RPMI8226 (cell line): ENCODE results near the gene RIC8A.
"Not testable (repeated sequence)": the region's sequence is repeated elsewhere in the genome, so short reads cannot be mapped to it uniquely, and the experiment has no call there.

Experiments used
- DNase-seq: peaks from one replicate; pipeline ENCODE4 v3.0.0-alpha.2; 2015

Gene RIC8A

GRCh38 chr11:207208-207862 lies at the start of gene RIC8A, which contains the start of gene BET1L:
Gene RIC8A (plus strand): TSS chr11:207708. CDS start chr11:208855, 1,147 bp downstream.
Gene BET1L (minus strand): TSS chr11:207399. CDS start chr11:207321, 78 bp downstream.
- DNase-seq: peak; percentile 95

DNA sequence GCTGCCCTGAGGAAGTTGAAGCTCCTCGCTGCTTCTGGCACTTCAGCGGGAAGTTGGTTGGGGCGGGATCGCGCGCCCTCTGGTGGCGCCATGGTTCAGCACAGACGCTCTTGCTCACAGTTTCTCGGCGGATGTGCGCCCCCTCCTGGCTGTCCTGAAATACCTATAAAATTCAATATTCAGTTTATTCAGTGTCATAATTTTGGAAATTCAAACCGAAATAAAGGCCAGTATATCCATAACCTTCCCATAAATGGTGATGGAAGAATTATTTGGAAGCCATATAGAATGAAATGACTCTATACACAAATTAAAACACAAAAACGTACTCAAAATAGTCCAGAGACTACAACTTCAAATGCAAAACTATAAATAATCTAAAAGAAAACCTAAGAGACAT lies 27.3 kb upstream of the RIC8A start:
- DNase-seq: not testable (repeated sequence)

DNA sequence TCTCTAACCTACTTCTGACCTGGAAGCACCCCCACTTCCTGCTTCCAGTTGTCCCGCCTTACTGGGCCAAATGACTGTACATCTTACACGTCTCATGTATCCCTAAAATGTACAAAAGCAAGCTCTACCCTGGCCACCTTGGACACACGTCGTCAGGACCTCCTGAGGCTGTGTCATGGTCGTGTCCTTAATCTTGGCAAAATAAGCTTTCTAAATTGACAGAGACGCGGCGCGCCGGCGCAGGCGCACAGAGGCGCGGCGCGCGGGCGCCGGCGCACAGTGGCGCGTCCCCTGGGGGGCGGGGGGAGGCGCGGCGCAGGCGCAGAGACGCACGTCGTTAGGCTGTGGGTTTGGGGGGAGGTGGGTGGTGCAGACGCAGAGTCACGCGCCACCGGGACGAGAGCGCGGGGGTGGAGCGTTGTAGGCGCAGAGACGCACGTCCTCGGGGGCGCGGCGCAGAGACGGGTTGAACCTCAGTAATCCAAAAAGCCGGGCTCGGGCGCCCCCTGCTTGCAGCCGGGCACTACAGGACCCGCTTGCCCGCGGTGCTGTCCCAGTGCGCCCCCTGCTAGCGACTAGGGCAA lies 18.2 kb upstream of the RIC8A start:
- DNase-seq: not testable (repeated sequence)

- DNase-seq: not testable (repeated sequence)
Measured at GRCh38 chr11:189843-190311, 17.6 kb upstream of the RIC8A start.

GRCh38 chr11:190546-190945 lies 17.0 kb upstream of the RIC8A start:
- DNase-seq: not testable (repeated sequence)

DNA sequence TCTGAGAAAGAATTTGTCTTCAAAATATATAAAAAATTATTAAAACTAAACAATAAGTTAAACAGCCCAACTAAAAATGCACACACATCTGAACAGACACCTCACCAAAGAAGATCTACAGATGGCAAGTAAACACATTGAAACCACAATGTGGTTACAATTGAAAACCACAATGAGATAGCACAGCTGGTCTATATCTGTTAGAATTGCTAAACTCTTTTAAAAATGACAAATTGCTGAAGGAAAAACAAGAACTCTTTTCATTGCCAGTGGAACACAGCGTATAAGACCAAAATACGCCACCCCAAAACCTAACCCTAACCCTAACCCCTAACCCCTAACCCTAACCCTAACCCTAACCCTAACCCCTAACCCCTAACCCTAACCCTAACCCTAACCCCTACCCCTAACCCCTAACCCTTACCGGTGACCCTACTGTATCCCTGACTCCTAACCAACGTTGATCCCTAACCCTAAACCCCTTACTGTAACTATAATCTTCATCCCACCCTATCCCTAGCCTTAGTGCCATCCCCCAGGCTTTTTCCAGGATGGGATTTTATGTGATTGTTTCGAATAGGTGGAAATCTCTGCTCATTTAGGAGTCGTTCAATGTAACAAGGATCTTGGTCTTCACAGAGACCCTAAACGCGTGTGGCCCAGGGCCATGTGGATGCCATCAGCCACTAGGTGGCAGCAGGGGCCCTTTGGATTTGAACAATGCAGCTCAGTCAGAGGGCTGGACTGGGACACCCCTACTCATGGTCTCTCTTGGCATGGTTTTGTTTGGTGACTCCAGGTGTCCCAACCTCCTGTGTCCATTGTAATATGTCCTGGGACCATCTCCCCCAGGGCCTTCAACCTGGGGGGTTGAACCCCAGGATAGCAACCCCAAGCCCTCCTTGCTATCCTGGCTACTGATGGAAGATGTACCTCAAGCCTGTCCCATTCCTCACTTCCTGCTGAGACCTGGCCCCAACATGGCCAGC lies 15.7 kb upstream of the RIC8A start:
- DNase-seq: not testable (repeated sequence)

GRCh38 chr11:192674-193128 lies 14.8 kb upstream of the RIC8A start, which contains the start of gene SCGB1C1:
Gene SCGB1C1 (plus strand): TSS chr11:193078. CDS start chr11:193100, 22 bp downstream.
- not testable (repeated sequence) for DNase-seq

DNA sequence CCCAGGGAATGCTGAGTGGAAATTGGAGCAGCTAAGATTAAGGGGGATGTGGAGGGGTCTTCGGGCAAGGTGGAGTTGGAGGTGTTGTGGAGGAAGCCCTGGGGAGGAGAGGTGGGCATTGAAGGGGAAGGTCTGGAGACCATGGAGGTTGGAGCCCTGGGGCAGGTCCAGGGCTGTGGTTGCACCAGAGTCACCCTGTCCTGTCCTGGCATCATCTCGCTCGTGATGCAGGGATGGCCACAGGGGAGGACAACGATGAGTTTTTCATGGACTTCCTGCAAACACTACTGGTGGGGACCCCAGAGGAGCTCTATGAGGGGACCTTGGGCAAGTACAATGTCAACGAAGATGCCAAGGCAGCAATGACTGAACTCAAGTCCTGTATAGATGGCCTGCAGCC lies 14.0 kb upstream of the RIC8A start:
- not testable (repeated sequence) for DNase-seq

DNA sequence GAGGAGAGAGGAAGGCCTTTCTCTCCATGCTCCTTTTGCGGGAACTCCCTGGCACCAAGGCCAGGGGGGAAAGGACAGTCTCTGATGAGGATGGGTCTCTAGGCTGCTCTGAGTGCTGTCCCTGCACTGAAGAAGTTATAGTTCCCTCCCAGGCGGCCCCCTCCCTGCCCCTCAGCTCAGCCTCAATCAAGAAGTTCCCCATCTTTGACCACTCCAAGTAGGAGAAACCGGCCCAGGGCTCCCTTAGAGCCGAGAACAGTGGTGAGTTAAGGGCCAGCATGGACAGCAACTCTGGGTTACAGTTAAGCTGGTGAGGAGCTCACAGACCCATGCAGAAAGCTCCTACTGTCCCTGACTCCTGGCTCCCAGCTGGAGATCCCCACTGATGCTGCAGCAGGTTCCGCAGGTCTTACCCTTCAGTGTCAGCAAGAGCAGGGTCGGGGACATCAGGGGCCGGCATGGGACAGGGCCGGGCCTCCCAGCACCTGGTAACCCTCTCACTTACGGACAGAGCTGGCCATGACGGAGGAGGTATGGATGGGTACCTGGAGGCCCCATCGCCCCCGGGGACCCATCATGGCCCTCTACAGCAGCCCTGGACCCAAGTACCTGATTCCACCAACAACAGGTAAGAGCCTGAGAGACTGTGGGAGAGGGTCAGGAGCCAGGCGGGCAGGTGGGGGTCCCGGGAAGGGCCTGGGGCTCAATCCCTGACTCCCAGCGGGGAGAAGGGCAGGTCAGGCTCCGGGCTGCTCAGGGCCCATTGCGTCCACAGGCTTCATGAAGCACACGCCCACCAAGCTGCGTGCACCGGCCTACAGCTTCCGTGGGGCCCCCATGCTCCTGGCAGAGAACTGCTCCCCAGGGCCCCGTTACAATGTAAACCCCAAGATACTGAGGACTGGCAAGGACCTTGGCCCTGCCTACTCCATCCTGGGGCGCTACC lies 10.4 kb upstream of the RIC8A start:
- no peak for DNase-seq

GRCh38 chr11:197741-198235 lies 9.7 kb upstream of the RIC8A start:
- DNase-seq: no peak

DNA sequence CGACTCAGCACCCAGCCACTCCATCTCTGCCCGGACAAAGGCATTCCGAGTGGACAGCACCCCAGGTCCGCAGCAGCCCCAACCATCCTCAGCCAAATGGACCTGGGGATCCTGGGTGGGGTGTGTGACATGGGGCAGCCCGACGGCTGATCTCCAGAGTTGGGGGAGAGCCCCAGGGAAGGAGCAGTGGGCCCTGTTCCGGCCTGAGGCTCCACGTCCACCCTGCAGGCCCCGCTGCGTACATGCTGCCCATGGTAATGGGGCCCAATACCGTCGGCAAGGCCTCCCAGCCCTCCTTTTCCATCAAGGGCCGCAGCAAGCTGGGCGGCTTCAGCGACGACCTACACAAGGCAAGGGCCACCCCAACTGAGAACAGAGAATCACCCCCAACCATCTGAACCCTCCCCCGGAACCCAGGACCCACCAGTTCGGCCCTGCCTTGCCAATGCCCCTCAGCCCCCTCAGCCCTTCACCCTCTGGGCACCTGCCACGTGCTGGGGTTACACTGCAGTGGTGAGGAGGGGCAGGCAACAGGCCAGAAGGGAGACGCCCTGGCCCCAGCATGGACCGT lies 9.2 kb upstream of the RIC8A start:
- no peak for DNase-seq

GRCh38 chr11:199004-199581 lies 8.4 kb upstream of the RIC8A start:
- DNase-seq: no peak

- no peak for DNase-seq
Measured at GRCh38 chr11:199782-200181, 7.7 kb upstream of the RIC8A start.

- no peak for DNase-seq
Measured at GRCh38 chr11:200224-201003, 7.1 kb upstream of the RIC8A start.

GRCh38 chr11:201966-202365 lies 5.5 kb upstream of the RIC8A start:
- DNase-seq: no peak

DNA sequence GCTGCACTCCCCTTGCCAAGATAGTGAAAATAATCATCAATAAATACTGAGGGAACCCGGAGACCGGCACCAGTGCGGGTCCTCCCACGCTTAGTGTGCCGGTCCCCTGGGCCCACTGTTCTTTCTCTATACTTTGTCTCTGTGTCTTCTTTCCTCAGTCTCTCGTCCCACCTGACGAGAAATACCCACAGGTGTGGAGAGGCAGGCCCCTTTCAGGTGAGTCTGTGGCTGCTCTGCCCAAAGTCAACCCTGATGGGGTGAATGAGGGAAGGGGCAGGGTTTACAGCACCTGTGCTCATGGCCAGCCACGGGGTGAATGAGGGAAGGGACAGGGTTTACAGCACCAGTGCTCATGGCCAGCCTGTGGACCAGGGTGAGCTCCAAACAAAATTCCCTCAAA lies 5.0 kb upstream of the RIC8A start:
- no peak for DNase-seq

- DNase-seq: no peak
Measured at GRCh38 chr11:203056-203944, 4.2 kb upstream of the RIC8A start.

DNA sequence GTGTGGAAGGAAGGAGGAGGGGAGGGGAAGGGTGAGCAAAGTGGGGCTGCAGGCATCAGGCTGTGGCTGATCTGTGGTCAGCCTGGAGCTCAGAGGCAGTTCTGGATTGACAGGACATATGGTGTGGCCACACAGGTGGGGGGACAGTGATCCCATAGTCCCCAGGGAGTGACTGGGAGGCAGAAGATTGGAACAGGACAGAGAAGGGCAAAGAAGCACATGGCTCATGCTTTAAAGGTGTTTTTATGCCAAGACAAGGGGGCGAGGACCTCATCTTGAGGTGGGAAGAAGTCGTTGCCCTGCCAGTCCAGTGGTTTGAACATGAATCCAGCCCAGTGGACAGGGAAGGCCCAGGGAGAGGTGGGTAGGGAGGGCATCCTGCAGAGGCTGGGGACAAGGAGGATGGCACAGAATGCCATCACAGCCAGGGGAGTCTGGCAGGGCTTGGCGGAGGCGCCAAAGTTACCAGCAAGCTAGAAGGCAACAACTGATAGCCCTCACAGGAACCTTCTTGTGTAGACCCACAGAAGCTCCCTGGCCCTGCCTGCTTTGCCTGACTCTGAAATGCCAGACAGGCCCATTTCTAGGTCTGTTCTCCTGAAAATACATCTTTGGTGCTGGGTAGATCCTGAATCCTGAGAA lies 3.4 kb upstream of the RIC8A start:
- DNase-seq: no peak
